Measurements from ENCODE around the gene DNASE2B. TPM values are rescaled to one million over a fixed set of nuclear protein-coding genes. Genes with fewer than 3 reads are reported as not detected.

Gene DNASE2B
- total and polyA plus RNA-seq, 2 experiments from 2014 or later: not detected

GRCh38 chr1:84379917-84380180 is 18.4 kb upstream of the DNASE2B start:
- Mint-ChIP-seq H3K4me1 (peaks cover 8% of the 10 kb centered on the region), H3K36me3 (ENCODE audit: low read depth) (no peaks in the 10 kb centered on the region), H3K27me3 (ENCODE audit: insufficient read depth, low read depth, poor library complexity) (no peaks in the 10 kb centered on the region), H3K4me3 (no peak overlapping the region), H3K9me3 (no peaks in the 10 kb centered on the region), H3K27ac (no peak overlapping the region)
- Histone ChIP-seq H3K4me3 (no peak overlapping the region), H3F3A (replicated peaks; ENCODE audit: low read depth) (no peaks in the 10 kb centered on the region), H4K20me1 (replicated peaks; ENCODE audit: insufficient read depth) (no peaks in the 10 kb centered on the region), H3K36me3 (ENCODE audit: insufficient read depth) (no peaks in the 10 kb centered on the region), H3K27ac (ENCODE audit: low read depth) (no peak overlapping the region), H3K4me1 (ENCODE audit: insufficient read depth) (peaks cover 12% of the 10 kb centered on the region; the same call in 1 of the 2 replicates), H3K79me2 (replicated peaks; ENCODE audit: insufficient read depth) (no peaks in the 10 kb centered on the region), H3K9me2 (ENCODE audit: insufficient read depth) (no peaks in the 10 kb centered on the region), H3K27me3 (ENCODE audit: insufficient read depth) (no peaks in the 10 kb centered on the region), H3K4me2 (no peak overlapping the region), H2AFZ (no peak overlapping the region)
- DNase-seq (ENCODE audit: low spot score) (no peak), ATAC-seq (no peak)
- no peak for TF ChIP-seq STAT1 (IDR thresholded peaks at IDR 0.05; ENCODE audit: unreplicated experiment)
- TF ChIP-seq ETS1 (IDR thresholded peaks at IDR 0.05): no peak
- no peak for TF ChIP-seq CTCF (conservative IDR thresholded peaks at IDR 0.05; ENCODE audit: low read depth in 2 of 2)
- TF ChIP-seq POLR2AphosphoS5 (IDR thresholded peaks at IDR 0.05; ENCODE audit: low read depth): no peak
- no peak for TF ChIP-seq NANOG (IDR thresholded peaks at IDR 0.05; ENCODE audit: borderline replicate concordance)
- TF ChIP-seq REST (IDR thresholded peaks at IDR 0.05; ENCODE audit: unreplicated experiment): no peak
- no peak for TF ChIP-seq ZNF114 (CRISPR knock-in tag; IDR thresholded peaks at IDR 0.05)
- no peak for TF ChIP-seq CREB1 (CRISPR knock-in tag; IDR thresholded peaks at IDR 0.05; ENCODE audit: low read depth)
- TF ChIP-seq JUNB (IDR thresholded peaks at IDR 0.05; ENCODE audit: unreplicated experiment): no peak
- no peak for TF ChIP-seq EZH2 (IDR thresholded peaks at IDR 0.05; ENCODE audit: low read depth, unreplicated experiment)
- TF ChIP-seq ZNF462 (CRISPR knock-in tag; IDR thresholded peaks at IDR 0.05): no peak
- TF ChIP-seq ZNF331 (CRISPR knock-in tag; IDR thresholded peaks at IDR 0.05; ENCODE audit: low read depth): no peak
- TF ChIP-seq EZH2phosphoT487 (IDR thresholded peaks at IDR 0.05; ENCODE audit: unreplicated experiment): no peak
